GM19463 (cell line): ENCODE data around the gene DMAC2.
"Not testable (repeated sequence)": the region's sequence is repeated elsewhere in the genome, so short reads cannot be mapped to it uniquely, and the experiment has no call there.

Experiments
- ATAC-seq: cut with Tn5 transposase; IDR thresholded peaks from one replicate; pipeline ENCODE4 v1.9.1; 2021; ENCODE audit warnings: mild to moderate bottlenecking, moderate library complexity; ENCODE audit not compliant: unreplicated experiment

DMAC2 gene

GRCh38 chr19:41424335-41425173 lies 15.2 kb downstream of the DMAC2 start:
- no peak for ATAC-seq

GRCh38 chr19:41422955-41423354 lies 16.8 kb downstream of the DMAC2 start:
- ATAC-seq: no peak

- no peak for ATAC-seq
Observed at GRCh38 chr19:41422456-41422855, 17.3 kb downstream of the DMAC2 start.

GRCh38 chr19:41421973-41422372 lies 17.7 kb downstream of the DMAC2 start:
- ATAC-seq: no peak

- ATAC-seq: no peak
Observed at GRCh38 chr19:41421314-41421713, 18.4 kb downstream of the DMAC2 start.

GRCh38 chr19:41420101-41420880 lies 19.4 kb downstream of the DMAC2 start:
- no peak for ATAC-seq

- no peak for ATAC-seq
Observed at GRCh38 chr19:41416194-41416674, 23.5 kb downstream of the DMAC2 start.

- no peak for ATAC-seq
Observed at GRCh38 chr19:41415154-41415571, 24.5 kb downstream of the DMAC2 start.

- no peak for ATAC-seq
Observed at GRCh38 chr19:41414461-41414860, 25.3 kb downstream of the DMAC2 start.

- ATAC-seq: no peak
Observed at GRCh38 chr19:41413947-41414346, 25.8 kb downstream of the DMAC2 start.

- no peak for ATAC-seq
Observed at GRCh38 chr19:41412953-41413352, 26.8 kb downstream of the DMAC2 start.

- ATAC-seq: no peak
Observed at GRCh38 chr19:41411968-41412265, 27.8 kb downstream of the DMAC2 start.

- ATAC-seq: no peak
Observed at GRCh38 chr19:41411100-41411967, 28.4 kb downstream of the DMAC2 start.

- no peak for ATAC-seq
Observed at GRCh38 chr19:41410336-41411054, 29.2 kb downstream of the DMAC2 start.

- ATAC-seq: no peak
Observed at GRCh38 chr19:41409288-41409687, 30.4 kb downstream of the DMAC2 start.

- ATAC-seq: not testable (repeated sequence)
Observed at GRCh38 chr19:41408846-41409245, 30.9 kb downstream of the DMAC2 start.

GRCh38 chr19:41408256-41408655 lies 31.5 kb downstream of the DMAC2 start:
- no peak for ATAC-seq

- no peak for ATAC-seq
Observed at GRCh38 chr19:41407271-41407670, 32.4 kb downstream of the DMAC2 start.

GRCh38 chr19:41405776-41406175 lies 33.9 kb downstream of the DMAC2 start:
- no peak for ATAC-seq

GRCh38 chr19:41403181-41403970 lies 36.3 kb downstream of the DMAC2 start:
- ATAC-seq: no peak
